ENCODE measurements around the gene WDR62. TPM values are rescaled to one million over a fixed set of nuclear protein-coding genes. Genes with fewer than 3 reads are reported as not detected.

WDR62 gene
- total RNA-seq, 1 experiment from 2014 or later: 30.0 TPM

GRCh38 chr19:36023432-36023831 is 31.3 kb upstream of the WDR62 start:
- Histone ChIP-seq H3K4me2 (ENCODE audit: insufficient read depth, insufficient read length, low read length) (no peak overlapping the region), H2BK5ac (ENCODE audit: insufficient read length, low read length) (no peak overlapping the region), H3K27ac (ENCODE audit: insufficient read length, low read depth, low read length) (no peak overlapping the region), H3K27me3 (ENCODE audit: insufficient read depth, low read length) (no peaks in the 10 kb centered on the region), H3K14ac (ENCODE audit: insufficient read depth, low read length) (no peak overlapping the region), H3K23ac (ENCODE audit: insufficient read length, low read depth, low read length) (no peak overlapping the region), H2BK120ac (ENCODE audit: low read depth, low read length, poor library complexity, severe bottlenecking) (no peak overlapping the region), H2BK12ac (ENCODE audit: insufficient read length, low read depth, low read length) (no peak overlapping the region), H3K9ac (ENCODE audit: extremely low read depth, insufficient read length, low read length) (no peak overlapping the region), H3T11ph (ENCODE audit: low read length) (no peak overlapping the region), H3K79me1 (ENCODE audit: insufficient read depth, low read depth, low read length, poor library complexity, severe bottlenecking) (no peaks in the 10 kb centered on the region), H3K79me2 (ENCODE audit: insufficient read depth, low read length) (no peaks in the 10 kb centered on the region), H4K5ac (ENCODE audit: insufficient read length, low read depth, low read length) (no peak overlapping the region), H3K4ac (ENCODE audit: low read depth, low read length) (no peak overlapping the region), H3K4me1 (ENCODE audit: insufficient read depth, low read length) (no peaks in the 10 kb centered on the region), H2BK15ac (ENCODE audit: low read depth, low read length) (no peak overlapping the region), H2AK5ac (ENCODE audit: insufficient read length, low read length) (no peak overlapping the region), H4K8ac (replicated peaks; ENCODE audit: insufficient read length, low read depth, low read length) (no peak overlapping the region), H3K9me3 (ENCODE audit: control insufficient read depth, low read depth, low read length) (no peaks in the 10 kb centered on the region), H3K56ac (ENCODE audit: insufficient read length, low read depth, low read length) (no peak overlapping the region), H4K20me1 (ENCODE audit: control insufficient read depth, insufficient read depth, insufficient read length) (no peaks in the 10 kb centered on the region), H2BK20ac (ENCODE audit: low read depth, low read length, poor library complexity, severe bottlenecking) (no peak overlapping the region), H3K23me2 (ENCODE audit: insufficient read length, low read depth, low read length, poor library complexity, severe bottlenecking) (no peaks in the 10 kb centered on the region), H3K18ac (ENCODE audit: insufficient read length, low read depth, low read length) (no peak overlapping the region), H4K91ac (ENCODE audit: insufficient read length, low read depth, low read length) (no peak overlapping the region), H2AFZ (ENCODE audit: low read length) (no peak overlapping the region)
- Mint-ChIP-seq H3K9me3 (no peaks in the 10 kb centered on the region; a peak in 1 of 5 replicates), H3K27me3 (ENCODE audit: low read depth) (no peaks in the 10 kb centered on the region; the same call in 1 of the 2 replicates), H3K4me3 (no peak overlapping the region), H3K4me1 (no peaks in the 10 kb centered on the region), H3K27ac (no peak overlapping the region; a peak in 1 of 7 replicates), H3K36me3 (ENCODE audit: insufficient read depth in 1 of 3, low read depth in 3 of 3) (peaks cover 11 to 51% (median 42%) of the 10 kb centered on the region in 3 experiments)
- DNase-seq: no peak
- WGBS (ENCODE audit: extremely low coverage, insufficient read length, low lambda C conversion rate): no CpG with 5 or more reads among the region's 5 CpGs
- no peak for TF ChIP-seq CTCF (conservative IDR thresholded peaks at IDR 0.05)

Measured in H9 (cell line).